Stimulated activated naive CD8-positive, alpha-beta T cell treated with anti-CD3 and anti-CD28 coated beads, Interleukin-15, Interleukin-2, amounts not matched to agents 100 ng/mL and 50 ng/mL, for 24 hours (primary cell): Measurements from ENCODE around the gene UTS2R.

Experiments used
- H3K27ac Mint-ChIP-seq: one replicate; pipeline ENCODE4 v1.8.0; 2021; ENCODE audit warnings: mild to moderate bottlenecking, mixed read lengths
- H3K27me3 Mint-ChIP-seq: one replicate; pipeline ENCODE4 v1.8.0; 2021; ENCODE audit warnings: mixed read lengths
- H3K36me3 Mint-ChIP-seq: one replicate; pipeline ENCODE4 v1.8.0; 2021; ENCODE audit warnings: low read depth, mixed read lengths
- H3K4me1 Mint-ChIP-seq: one replicate; pipeline ENCODE4 v1.8.0; 2021; ENCODE audit warnings: low read depth, mixed read lengths
- H3K4me3 Mint-ChIP-seq: one replicate; pipeline ENCODE4 v1.8.0; 2021; ENCODE audit warnings: mild to moderate bottlenecking, mixed read lengths
- H3K9me3 Mint-ChIP-seq: one replicate; pipeline ENCODE4 v1.8.0; 2021; ENCODE audit warnings: mixed read lengths

The UTS2R gene

DNA sequence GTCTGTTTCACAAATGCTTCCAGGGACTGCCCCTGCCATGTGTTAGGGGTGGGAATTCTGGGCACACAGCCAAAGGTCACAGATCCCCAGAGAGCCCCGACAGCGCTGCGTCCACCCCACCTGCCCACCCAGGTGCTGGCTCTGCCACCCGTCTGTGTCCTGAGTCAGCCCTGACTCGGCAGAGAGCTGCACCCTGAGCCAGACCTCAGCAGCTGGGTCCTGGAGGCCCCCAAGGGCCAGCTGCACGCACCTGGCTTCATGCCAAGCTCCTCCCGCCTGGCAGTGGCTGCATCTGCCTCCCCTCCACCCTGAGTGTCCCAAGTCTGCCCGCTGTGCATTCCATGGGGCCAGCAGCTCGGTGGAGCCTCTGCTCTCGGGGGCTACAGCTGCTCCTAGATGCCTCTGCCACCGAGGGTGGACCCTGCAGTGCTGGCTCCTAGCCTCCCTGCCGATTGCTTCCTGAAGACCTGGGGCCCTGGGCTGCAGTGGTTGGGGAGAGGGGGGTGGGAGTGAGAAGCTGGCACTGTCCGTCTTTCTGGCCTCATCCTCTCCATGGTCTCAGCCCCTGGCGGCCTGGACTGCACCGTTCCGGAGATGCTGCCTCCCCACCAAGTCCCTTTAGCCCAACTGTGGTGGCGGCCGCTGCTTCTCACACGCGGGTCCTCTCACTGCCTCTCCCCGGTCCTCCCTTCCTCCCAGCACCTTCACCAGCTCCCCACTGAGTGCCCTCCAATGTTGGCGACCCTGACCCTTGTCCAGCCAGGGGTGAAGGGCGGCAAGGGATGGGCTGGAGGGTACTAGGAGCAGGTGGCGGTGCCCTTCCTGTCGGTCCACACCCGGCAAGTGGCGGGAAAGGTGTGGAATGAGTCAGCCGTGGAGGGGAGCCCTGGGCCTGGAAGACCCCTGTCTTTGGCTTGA is 41.0 kb upstream of the UTS2R start:
- no peak overlapping the region for H3K27ac Mint-ChIP-seq
- no peak overlapping the region for H3K4me3 Mint-ChIP-seq
- H3K4me1 Mint-ChIP-seq: peaks cover 26% of the 10 kb centered on the region

DNA sequence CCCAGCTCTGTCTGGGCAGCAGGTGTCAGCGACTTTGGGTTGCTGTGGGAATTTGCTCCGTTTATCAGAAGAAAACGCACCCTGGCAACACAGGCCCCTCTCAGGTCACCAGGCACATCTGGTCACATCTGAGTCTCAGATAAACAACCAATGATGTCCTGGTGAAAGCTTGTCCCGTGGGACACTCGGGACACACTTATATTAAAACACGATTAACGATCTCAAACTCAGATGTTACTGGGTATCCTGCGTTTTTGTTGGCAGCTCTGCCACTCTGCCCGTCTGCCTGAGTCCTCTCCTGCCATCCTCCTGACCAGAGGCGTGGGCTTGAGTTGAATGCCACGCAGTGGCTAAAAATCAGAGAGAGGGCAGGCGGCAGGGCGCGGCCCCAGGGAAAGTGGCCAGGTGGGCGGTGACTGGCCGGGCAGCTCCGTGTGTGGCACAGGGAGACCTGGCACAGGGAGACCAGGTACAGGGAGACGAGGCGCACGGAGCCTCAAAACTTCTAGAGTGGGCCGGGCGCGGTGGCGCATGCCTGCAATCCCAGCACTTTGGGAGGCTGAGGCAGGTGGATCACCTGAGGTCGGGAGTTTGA is 40.1 kb upstream of the UTS2R start:
- Mint-ChIP-seq H3K4me1 (peaks cover 31% of the 10 kb centered on the region), H3K4me3 (no peak overlapping the region), H3K9me3 (no peaks in the 10 kb centered on the region), H3K36me3 (no peaks in the 10 kb centered on the region), H3K27ac (no peak overlapping the region), H3K27me3 (peaks cover 5% of the 10 kb centered on the region)

More for the DNA sequence above, 41.0 kb upstream of the UTS2R start:
- no peaks in the 10 kb centered on the region for H3K9me3 Mint-ChIP-seq
- H3K27me3 Mint-ChIP-seq: peaks cover 5% of the 10 kb centered on the region
- no peaks in the 10 kb centered on the region for H3K36me3 Mint-ChIP-seq

DNA sequence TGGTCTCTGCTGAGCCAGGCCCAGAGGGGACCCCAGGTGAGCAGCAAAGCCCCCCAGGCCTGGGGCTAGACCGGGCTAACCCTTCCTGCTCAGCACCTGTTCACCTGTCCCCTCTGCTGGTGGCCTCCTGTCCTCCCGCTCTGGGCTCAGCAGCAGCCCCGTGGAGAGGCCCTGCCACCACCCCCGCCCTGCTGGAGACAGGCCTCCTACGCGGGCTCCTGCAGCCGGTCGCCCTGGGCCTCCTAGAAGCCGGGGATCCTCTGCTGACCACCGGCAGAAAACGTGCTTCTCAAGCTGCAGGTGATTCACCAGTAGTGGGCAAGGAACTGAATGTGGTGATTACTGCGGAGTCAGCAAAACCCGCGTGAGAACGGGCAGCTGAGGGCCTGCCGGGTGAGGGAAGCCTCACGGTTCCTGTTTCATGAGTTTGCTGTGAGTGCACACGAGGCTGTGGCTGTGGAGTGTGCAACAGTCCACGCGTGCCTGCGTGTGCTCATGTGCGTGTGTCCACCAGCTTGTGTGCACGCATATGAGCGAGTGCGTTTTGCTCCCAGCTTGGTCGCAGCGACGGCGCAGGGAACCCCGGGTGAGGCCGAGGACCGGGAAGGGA is 38.8 kb upstream of the UTS2R start:
- Mint-ChIP-seq H3K27ac (no peak overlapping the region), H3K9me3 (no peaks in the 10 kb centered on the region), H3K4me3 (peak overlapping the region; percentile 77), H3K4me1 (peaks cover 31% of the 10 kb centered on the region), H3K36me3 (no peaks in the 10 kb centered on the region), H3K27me3 (peaks cover 5% of the 10 kb centered on the region)

DNA sequence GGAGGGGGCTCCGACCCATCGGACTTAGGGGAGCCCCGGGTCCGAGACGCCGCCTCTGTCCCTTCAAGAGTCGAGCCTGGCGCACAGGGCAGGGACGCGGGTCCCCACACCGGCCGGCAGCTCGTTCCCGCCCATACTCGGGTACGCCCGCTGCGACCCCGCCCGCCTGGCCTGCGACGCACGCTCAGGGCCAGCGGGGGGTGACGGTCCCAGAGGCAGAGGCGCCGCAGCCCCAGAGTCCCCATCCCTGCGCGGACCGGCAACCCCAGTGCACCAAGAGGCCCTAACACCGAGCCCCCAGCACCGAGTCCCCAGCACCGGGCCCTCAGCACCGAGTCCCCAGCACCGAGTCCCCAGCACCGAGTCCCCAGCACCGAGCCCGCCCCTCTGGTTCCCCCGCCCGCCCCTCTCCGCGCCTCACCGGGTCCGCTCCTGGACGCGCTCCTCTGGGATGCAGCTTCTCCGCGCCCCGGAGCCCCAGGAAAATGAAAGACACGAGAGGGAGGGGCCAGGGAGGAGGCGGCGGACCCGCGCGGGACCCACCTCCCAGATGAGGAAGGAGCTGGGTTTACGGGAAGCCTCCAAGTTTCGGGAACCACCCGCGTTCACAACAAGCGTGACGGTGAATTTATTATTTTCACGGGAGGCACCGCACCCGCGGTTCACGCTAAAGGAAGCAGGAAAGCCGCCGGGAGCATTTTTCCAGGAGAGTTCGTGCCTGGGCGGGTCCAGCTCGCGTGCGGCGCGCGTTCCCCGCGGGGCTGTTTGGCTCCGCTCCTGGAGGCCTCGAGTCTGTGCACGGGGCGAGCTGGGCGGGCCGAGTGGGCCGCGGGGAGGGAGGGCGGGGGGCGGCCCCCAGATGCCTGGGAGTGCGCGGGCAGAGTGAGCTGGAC is 38.0 kb upstream of the UTS2R start, which contains the start of gene SECTM1:
Gene SECTM1 (minus strand): TSS at position 488 of the 893 bp plus-strand sequence. CDS start 6,526 bp downstream, outside the sequence.
- Mint-ChIP-seq H3K4me3 (peak within 1 kb of the TSS; percentile 79), H3K27me3 (peaks cover 5% of the 10 kb centered on the region), H3K27ac (no peak within 1 kb of the TSS), H3K4me1 (peaks cover 31% of the 10 kb centered on the region), H3K36me3 (no peaks in the 10 kb centered on the region), H3K9me3 (no peaks in the 10 kb centered on the region)

DNA sequence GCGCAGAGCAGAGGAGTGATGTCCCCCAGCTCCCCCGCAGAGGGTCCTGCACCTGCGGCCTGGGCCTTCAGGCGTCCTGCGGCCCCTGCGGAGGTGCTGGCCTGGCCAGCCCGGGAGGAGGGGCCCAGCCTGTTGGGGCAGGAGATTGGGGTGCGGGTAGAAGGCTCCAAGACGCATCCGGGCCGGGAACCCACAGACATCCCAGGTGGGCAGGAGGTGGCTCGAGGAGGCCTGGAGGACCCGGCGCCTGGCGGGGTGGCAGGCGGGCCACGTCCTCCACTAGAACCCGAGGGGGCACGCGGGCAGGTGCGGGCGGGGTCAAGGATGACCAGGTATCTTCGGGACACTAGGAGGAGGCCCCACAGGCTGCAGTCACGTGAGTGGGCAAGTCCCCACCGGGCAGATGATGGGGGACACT is 37.4 kb upstream of the UTS2R start:
- Mint-ChIP-seq H3K36me3 (no peaks in the 10 kb centered on the region), H3K27me3 (peaks cover 5% of the 10 kb centered on the region), H3K4me1 (peaks cover 38% of the 10 kb centered on the region), H3K27ac (no peak overlapping the region), H3K4me3 (peak overlapping the region; percentile 79), H3K9me3 (no peaks in the 10 kb centered on the region)

DNA sequence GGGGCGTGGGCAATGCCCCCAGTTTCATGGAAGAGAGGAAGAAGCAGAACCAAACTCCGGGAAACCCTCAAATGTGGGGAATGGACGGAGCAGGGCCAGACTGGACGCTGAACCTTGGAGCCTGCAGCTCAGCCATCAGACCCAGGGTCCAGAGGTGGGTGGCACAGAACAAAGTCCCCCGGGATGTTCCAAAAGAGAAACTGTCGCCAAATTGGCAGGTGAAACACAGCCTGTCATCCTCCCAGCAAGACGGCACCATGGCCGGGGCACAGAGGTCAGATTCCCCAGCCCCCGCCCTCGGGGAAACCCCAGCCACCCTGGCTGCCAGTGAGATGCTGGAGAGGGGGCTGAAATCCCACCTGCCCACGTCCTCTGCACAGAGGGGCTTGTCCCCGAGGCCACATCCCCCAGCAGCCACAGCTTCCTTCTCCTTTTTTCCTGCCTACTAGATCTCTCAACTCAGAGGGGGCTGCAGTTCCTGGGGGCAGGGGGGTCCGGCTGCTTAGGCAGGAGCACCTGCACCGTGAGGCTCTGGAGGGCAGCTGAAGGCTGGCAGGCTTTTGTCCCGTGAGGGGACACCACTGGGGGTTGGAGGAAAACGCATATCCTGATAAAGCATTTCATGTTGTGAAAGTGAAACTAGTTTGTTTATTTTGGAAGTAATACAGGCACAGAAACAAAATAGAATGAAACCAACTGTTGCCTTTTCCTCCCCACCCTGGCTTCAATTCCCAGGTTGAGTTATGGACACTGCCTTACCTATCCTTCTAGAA is 36.8 kb upstream of the UTS2R start:
- peaks cover 5% of the 10 kb centered on the region for H3K27me3 Mint-ChIP-seq
- H3K4me1 Mint-ChIP-seq: peaks cover 40% of the 10 kb centered on the region
- peak overlapping the region; percentile 79 for H3K4me3 Mint-ChIP-seq
- no peaks in the 10 kb centered on the region for H3K9me3 Mint-ChIP-seq
- no peaks in the 10 kb centered on the region for H3K36me3 Mint-ChIP-seq
- H3K27ac Mint-ChIP-seq: peak overlapping the region; percentile 81

DNA sequence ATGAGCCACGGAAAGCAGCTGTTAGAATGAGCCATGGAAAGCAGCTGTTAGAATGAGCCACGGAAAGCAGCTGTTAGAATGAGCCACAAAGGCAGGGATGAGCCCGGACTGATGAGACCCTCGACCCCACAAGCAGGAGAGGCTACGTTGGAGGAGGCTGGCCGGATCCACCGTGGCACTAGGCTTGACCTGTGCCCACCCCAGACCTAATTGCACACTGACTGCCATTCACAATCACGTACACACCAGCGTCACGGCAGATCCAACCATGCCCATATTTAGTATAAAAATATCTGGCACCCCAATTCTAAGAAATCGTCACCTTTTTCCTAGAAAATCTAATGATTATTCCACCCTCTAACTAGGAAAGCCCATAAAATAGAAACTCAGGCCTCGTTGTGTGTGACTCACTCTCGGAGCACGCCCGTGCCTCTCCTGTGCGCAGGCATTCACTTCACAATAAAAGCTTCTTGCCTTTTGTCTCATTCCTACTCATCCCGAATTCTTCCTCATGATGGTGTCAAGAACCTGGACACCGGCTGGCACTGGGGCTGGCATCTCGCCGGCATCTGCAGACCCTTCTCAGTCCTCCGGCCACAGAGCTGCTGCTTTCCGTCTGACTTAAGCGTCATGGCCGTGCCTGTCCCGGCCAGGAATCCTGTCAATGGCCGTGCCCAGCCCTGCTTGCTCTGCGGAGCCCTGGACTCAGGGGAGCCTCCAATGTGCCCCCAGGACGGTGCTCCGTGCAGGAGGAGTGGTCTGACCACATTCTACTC is 32.5 kb upstream of the UTS2R start:
- Mint-ChIP-seq H3K4me1 (peaks cover 28% of the 10 kb centered on the region), H3K4me3 (no peak overlapping the region), H3K9me3 (no peaks in the 10 kb centered on the region), H3K27me3 (no peaks in the 10 kb centered on the region), H3K36me3 (no peaks in the 10 kb centered on the region), H3K27ac (no peak overlapping the region)

DNA sequence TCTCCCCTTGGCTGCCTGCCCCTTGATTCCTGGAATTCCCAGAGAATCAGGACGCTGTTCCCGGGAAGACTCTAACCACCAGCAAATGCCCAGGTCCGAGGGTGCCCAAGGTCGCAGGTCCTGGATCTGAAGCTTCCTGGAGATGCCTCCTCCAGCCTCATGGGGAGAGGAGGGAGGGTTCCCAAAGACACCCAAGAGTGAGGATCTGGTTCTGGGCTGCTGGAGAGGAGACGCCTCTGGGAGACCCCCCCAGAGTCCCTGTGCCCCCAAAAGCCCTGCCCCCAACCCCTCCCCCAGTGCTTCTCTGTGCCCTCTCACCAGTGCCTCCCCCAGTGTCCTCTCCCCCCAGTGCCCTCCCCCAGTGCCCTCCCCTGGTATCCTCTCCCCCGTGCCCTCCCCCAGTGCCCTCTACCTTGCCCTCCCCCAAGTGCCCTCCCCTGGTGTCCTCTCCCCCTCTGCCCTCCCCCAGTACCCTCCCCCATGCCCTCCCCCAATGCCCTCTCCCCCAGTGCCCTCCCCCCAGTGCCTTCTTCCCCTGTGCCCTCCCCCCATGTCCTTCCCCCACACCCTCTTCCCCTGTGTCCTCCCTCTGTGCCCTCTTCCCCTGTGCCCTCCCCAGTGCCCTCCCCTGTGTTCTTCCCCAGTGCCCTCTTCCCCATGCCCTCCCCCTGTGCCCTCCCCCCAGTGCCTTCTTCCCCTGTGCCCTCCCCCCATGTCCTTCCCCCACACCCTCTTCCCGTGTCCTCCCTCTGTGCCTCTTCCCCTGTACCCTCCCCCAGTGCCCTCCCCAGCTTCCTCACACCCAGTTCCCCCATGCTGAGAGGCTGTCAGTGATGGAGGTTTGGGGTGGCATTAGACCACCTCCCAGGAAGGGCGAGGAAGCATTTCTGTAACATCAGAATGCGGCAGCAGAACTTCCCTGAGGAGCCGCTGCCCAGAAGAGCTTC is 31.7 kb upstream of the UTS2R start:
- Mint-ChIP-seq H3K4me1 (peaks cover 21% of the 10 kb centered on the region), H3K4me3 (no peak overlapping the region), H3K36me3 (no peaks in the 10 kb centered on the region), H3K9me3 (no peaks in the 10 kb centered on the region), H3K27me3 (no peaks in the 10 kb centered on the region), H3K27ac (no peak overlapping the region)

DNA sequence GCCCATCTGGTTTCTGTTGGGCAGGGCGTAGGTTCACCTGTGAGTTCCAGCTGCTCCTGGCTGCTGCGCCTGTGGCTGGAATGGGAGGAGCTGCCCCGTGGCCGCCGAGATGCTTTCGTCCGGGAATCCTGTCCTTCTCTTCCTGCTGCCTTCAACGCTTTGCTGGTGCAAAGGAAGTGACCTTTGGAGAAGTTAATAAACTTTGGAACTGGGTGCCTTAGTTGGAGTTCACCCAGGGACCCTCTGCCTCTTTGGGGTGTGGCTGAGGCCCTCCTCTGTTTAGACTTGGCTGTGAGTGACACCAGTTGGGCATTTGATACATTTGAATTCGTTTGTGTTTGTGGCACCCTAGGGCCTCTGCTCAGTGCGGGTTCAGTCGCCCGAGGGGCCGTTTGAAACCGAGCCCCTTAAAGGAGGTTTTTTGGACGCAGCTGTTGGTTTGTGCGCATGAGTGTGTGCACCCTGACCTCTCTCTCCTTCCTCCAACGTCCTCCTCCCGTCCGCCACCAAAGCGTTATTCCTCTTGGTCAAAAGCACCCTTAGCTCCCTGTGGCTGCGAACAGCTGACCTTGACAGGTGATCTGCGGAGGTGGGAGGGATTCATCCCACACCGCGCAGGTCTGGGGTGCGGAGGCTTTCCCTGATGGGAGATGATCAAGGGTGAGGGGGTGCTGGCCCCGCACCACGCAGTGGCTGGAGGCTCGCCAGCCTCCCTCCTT is 29.0 kb upstream of the UTS2R start:
- Mint-ChIP-seq H3K4me1 (peaks cover 16% of the 10 kb centered on the region), H3K9me3 (no peaks in the 10 kb centered on the region), H3K27me3 (peaks cover 3% of the 10 kb centered on the region), H3K36me3 (no peaks in the 10 kb centered on the region), H3K4me3 (no peak overlapping the region), H3K27ac (no peak overlapping the region)

DNA sequence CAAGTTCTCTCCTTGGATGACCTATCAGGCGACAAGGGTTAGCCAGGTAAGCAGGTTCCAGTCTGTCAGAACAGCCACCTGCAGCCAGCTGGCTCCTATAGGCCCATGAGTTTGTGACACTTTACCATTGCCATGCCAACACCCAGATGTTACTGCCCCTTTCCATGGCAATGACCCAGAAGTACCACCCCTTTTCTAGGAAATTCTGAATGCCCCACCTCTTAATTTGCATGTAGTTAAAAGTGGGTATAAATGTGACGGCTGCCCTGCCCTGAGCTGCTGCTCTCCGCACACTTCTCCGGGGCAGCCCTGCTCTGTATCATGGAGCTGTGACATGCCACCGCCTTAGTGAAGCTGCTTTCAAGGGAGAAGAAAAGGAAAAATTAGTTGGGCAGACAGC is 28.0 kb upstream of the UTS2R start:
- Mint-ChIP-seq H3K27ac (no peak overlapping the region), H3K9me3 (no peaks in the 10 kb centered on the region), H3K36me3 (no peaks in the 10 kb centered on the region), H3K4me3 (no peak overlapping the region), H3K4me1 (peaks cover 14% of the 10 kb centered on the region), H3K27me3 (peaks cover 4% of the 10 kb centered on the region)

DNA sequence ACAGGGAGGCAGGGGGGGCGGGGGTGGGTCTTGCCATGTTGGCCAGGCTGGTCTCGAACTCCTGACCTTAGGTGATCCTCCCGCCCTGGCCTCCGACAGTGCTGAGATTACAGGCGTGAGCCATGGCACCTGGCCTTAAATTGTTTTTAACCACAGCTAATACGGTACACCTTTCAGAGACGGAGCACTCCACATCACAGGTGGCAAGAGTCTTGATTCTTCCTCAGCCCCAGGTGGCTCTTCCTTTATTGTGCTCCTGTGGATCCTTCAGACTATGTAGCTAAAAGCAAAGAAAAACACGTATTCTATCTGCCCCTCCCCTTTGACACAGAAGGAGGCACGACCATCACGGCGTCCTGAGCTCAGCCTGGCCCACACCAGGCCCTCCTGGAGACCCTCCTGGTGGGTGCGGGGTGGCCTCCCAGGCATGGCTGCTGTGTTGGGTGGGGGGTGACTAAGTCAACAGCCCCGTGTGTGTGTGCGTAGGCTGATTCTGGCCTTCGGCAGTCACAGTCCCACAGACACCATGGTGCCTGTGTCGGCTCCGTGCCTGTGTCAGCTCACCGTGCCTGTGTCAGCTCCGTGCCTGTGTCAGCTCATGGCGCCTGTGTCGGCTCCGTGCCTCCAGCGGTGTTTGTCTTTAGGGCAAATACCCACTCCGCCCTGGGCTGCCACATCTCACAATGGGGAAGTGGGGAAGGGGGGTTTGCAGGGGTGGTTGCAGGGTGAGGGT is 27.2 kb upstream of the UTS2R start:
- Mint-ChIP-seq H3K4me3 (no peak overlapping the region), H3K27me3 (peaks cover 8% of the 10 kb centered on the region)

More for the DNA sequence above, 27.2 kb upstream of the UTS2R start:
- Mint-ChIP-seq H3K9me3 (no peaks in the 10 kb centered on the region), H3K27ac (no peak overlapping the region), H3K36me3 (no peaks in the 10 kb centered on the region), H3K4me1 (peaks cover 7% of the 10 kb centered on the region)
